Karpas-422 (cell line): ENCODE results near the gene DPYD. TPM values are rescaled to one million over a fixed set of nuclear protein-coding genes. Genes with fewer than 3 reads are reported as not detected.

Source experiments
- DNase-seq: peaks from one replicate; pipeline ENCODE4 v3.0.0-alpha.2; 2015
- H2AFZ ChIP-seq: fragments of 200-600 bp; sonication (generic); 2 replicates; pipeline ENCODE4 v1.6.1; 2014; ENCODE audit warnings: antibody characterized with exemption, low read length, mixed read lengths
- H3K27ac ChIP-seq: fragments of 200-600 bp; sonication (generic); 2 replicates; pipeline ENCODE4 v1.5.1; 2014; ENCODE audit warnings: mild to moderate bottlenecking, low read length, moderate library complexity
- H3K27me3 ChIP-seq: fragments of 200-600 bp; sonication (generic); 2 replicates; pipeline ENCODE4 v1.6.1; 2014; ENCODE audit warnings: low read length, mixed read lengths
- H3K36me3 ChIP-seq: fragments of 200-600 bp; sonication (generic); 2 replicates; pipeline ENCODE4 v1.6.1; 2014; ENCODE audit warnings: low read length, mixed read lengths; ENCODE audit not compliant: insufficient read depth
- H3K4me1 ChIP-seq: fragments of 200-600 bp; sonication (generic); 2 replicates; pipeline ENCODE4 v1.6.1; 2014; ENCODE audit warnings: mild to moderate bottlenecking, low read length, mixed read lengths
- H3K4me2 ChIP-seq: fragments of 200-600 bp; sonication (generic); 2 replicates; pipeline ENCODE4 v1.6.1; 2014; ENCODE audit warnings: low read length, low read depth, mild to moderate bottlenecking; ENCODE audit not compliant: poor library complexity, severe bottlenecking
- H3K4me3 ChIP-seq: fragments of 200-600 bp; sonication (generic); 2 replicates; pipeline ENCODE4 v1.5.1; 2014; ENCODE audit warnings: mild to moderate bottlenecking, antibody characterized with exemption, low read length, mixed read lengths
- H3K79me2 ChIP-seq: fragments of 200-600 bp; sonication (generic); 2 replicates; pipeline ENCODE4 v1.6.1; 2014; ENCODE audit warnings: mild to moderate bottlenecking, low read length, mixed read lengths
- H3K9ac ChIP-seq: fragments of 200-600 bp; sonication (generic); 2 replicates; pipeline ENCODE4 v1.6.0; 2014; ENCODE audit warnings: low read length
- H3K9me2 ChIP-seq: fragments of 200-600 bp; sonication (generic), shearing (Covaris generic); replicated peaks from 2 replicates; pipeline ENCODE4 v1.6.0; 2014; ENCODE audit warnings: mild to moderate bottlenecking, low read length, moderate library complexity; ENCODE audit not compliant: insufficient read depth
- H3K9me3 ChIP-seq: fragments of 300-700, 200-600 bp; sonication (generic); 2 replicates; pipeline ENCODE4 v1.6.1; 2014; ENCODE audit warnings: low read length, mixed read lengths
- H4K20me1 ChIP-seq: fragments of 200-600 bp; sonication (generic); 2 replicates; pipeline ENCODE4 v1.6.1; 2014; ENCODE audit warnings: mild to moderate bottlenecking, antibody characterized with exemption, low read length, low read depth; ENCODE audit not compliant: insufficient read depth
- total RNA-seq: library from RNA; depleted of rRNA; stranded (reverse); fragments of >200 nt; shearing (Covaris generic); gene quantifications from 2 replicates; pipeline ENCODE4 v1.2.3, GENCODE V29; 2014; ENCODE audit warnings: low replicate concordance

The DPYD gene
- total RNA-seq, 1 experiment from 2014 or later = 59.4 TPM

- H3K4me3 ChIP-seq = no peak overlapping the region
Measured at GRCh38 chr1:97101509-97101908, 819.3 kb downstream of the DPYD start.

GRCh38 chr1:97097404-97097925 is 823.4 kb downstream of the DPYD start:
- Histone ChIP-seq H3K9me3 (no peaks in the 10 kb centered on the region), H3K4me3 (no peak overlapping the region), H3K27me3 (no peaks in the 10 kb centered on the region), H3K27ac (no peak overlapping the region), H4K20me1 (no peaks in the 10 kb centered on the region), H3K36me3 (no peaks in the 10 kb centered on the region), H3K4me2 (no peak overlapping the region), H3K9me2 (no peaks in the 10 kb centered on the region), H2AFZ (no peak overlapping the region), H3K9ac (no peak overlapping the region), H3K79me2 (no peaks in the 10 kb centered on the region), H3K4me1 (no peaks in the 10 kb centered on the region)
- no peak for DNase-seq

More at GRCh38 chr1:97101509-97101908, 819.3 kb downstream of the DPYD start:
- Histone ChIP-seq H3K27ac (no peak overlapping the region), H3K4me2 (no peak overlapping the region), H3K9me2 (no peaks in the 10 kb centered on the region), H3K9ac (no peak overlapping the region), H3K27me3 (no peaks in the 10 kb centered on the region), H3K4me1 (no peaks in the 10 kb centered on the region), H2AFZ (no peak overlapping the region), H3K9me3 (no peaks in the 10 kb centered on the region), H3K36me3 (no peaks in the 10 kb centered on the region), H4K20me1 (no peaks in the 10 kb centered on the region), H3K79me2 (no peaks in the 10 kb centered on the region)
- no peak for DNase-seq

GRCh38 chr1:97095764-97096163 is 825.1 kb downstream of the DPYD start:
- Histone ChIP-seq H3K27ac (no peak overlapping the region), H3K27me3 (no peaks in the 10 kb centered on the region), H3K4me3 (no peak overlapping the region), H3K9me2 (no peaks in the 10 kb centered on the region), H3K9ac (no peak overlapping the region), H2AFZ (no peak overlapping the region), H4K20me1 (no peaks in the 10 kb centered on the region), H3K9me3 (no peaks in the 10 kb centered on the region), H3K36me3 (no peaks in the 10 kb centered on the region), H3K4me1 (no peaks in the 10 kb centered on the region), H3K4me2 (no peak overlapping the region), H3K79me2 (no peaks in the 10 kb centered on the region)
- no peak for DNase-seq

GRCh38 chr1:97094247-97094972 is 826.4 kb downstream of the DPYD start:
- Histone ChIP-seq H3K4me3 (no peak overlapping the region), H2AFZ (no peak overlapping the region), H3K9me2 (no peaks in the 10 kb centered on the region), H4K20me1 (no peaks in the 10 kb centered on the region), H3K27ac (no peak overlapping the region), H3K27me3 (no peaks in the 10 kb centered on the region), H3K79me2 (no peaks in the 10 kb centered on the region), H3K4me1 (no peaks in the 10 kb centered on the region), H3K4me2 (no peak overlapping the region), H3K9ac (no peak overlapping the region), H3K9me3 (no peaks in the 10 kb centered on the region), H3K36me3 (no peaks in the 10 kb centered on the region)
- DNase-seq = no peak

GRCh38 chr1:97093741-97094140 is 827.1 kb downstream of the DPYD start:
- Histone ChIP-seq H3K4me3 (no peak overlapping the region), H2AFZ (no peak overlapping the region), H3K9me2 (no peaks in the 10 kb centered on the region), H3K4me1 (no peaks in the 10 kb centered on the region), H3K9me3 (no peaks in the 10 kb centered on the region), H4K20me1 (no peaks in the 10 kb centered on the region), H3K79me2 (no peaks in the 10 kb centered on the region), H3K27me3 (no peaks in the 10 kb centered on the region), H3K27ac (no peak overlapping the region), H3K9ac (no peak overlapping the region), H3K4me2 (no peak overlapping the region), H3K36me3 (no peaks in the 10 kb centered on the region)
- no peak for DNase-seq

GRCh38 chr1:97092824-97093223 is 828.0 kb downstream of the DPYD start:
- Histone ChIP-seq H2AFZ (no peak overlapping the region), H3K9me3 (no peaks in the 10 kb centered on the region), H3K27me3 (no peaks in the 10 kb centered on the region), H4K20me1 (no peaks in the 10 kb centered on the region), H3K4me2 (no peak overlapping the region), H3K27ac (no peak overlapping the region), H3K9ac (no peak overlapping the region), H3K4me1 (no peaks in the 10 kb centered on the region), H3K9me2 (no peaks in the 10 kb centered on the region), H3K4me3 (no peak overlapping the region), H3K36me3 (no peaks in the 10 kb centered on the region), H3K79me2 (no peaks in the 10 kb centered on the region)
- no peak for DNase-seq

GRCh38 chr1:97091679-97092078 is 829.2 kb downstream of the DPYD start:
- Histone ChIP-seq H3K36me3 (no peaks in the 10 kb centered on the region), H3K9me3 (no peaks in the 10 kb centered on the region), H3K79me2 (no peaks in the 10 kb centered on the region), H4K20me1 (no peaks in the 10 kb centered on the region), H3K27me3 (no peaks in the 10 kb centered on the region), H3K4me3 (no peak overlapping the region), H3K4me2 (no peak overlapping the region), H3K9ac (no peak overlapping the region), H3K4me1 (no peaks in the 10 kb centered on the region), H3K9me2 (no peaks in the 10 kb centered on the region), H2AFZ (no peak overlapping the region), H3K27ac (no peak overlapping the region)
- no peak for DNase-seq

GRCh38 chr1:97091263-97091662 is 829.6 kb downstream of the DPYD start:
- H3K36me3 ChIP-seq = no peaks in the 10 kb centered on the region
- H3K9ac ChIP-seq = no peak overlapping the region
- H3K27me3 ChIP-seq = no peaks in the 10 kb centered on the region
- H3K9me2 ChIP-seq = no peaks in the 10 kb centered on the region
- H3K4me2 ChIP-seq = no peak overlapping the region
- H3K4me3 ChIP-seq = no peak overlapping the region
- no peaks in the 10 kb centered on the region for H3K9me3 ChIP-seq
- H4K20me1 ChIP-seq = no peaks in the 10 kb centered on the region
- no peaks in the 10 kb centered on the region for H3K79me2 ChIP-seq
- no peak overlapping the region for H3K27ac ChIP-seq
- no peak for DNase-seq
- H2AFZ ChIP-seq = no peak overlapping the region
- no peaks in the 10 kb centered on the region for H3K4me1 ChIP-seq
